DOHH2 (cell line): ENCODE results near the gene TAL1.
A peak's percentile ranks its signal among the peaks of the same experiment; 100 is the strongest.

Experiments used
- H3F3A ChIP-seq: fragments of 200-600 bp; sonication (generic), shearing (Covaris generic); 2 replicates; pipeline ENCODE4 v1.6.0; 2016; ENCODE audit warnings: antibody characterized with exemption, mild to moderate bottlenecking; ENCODE audit not compliant: control insufficient read depth, insufficient read depth
- H3K27ac ChIP-seq: fragments of 200-600 bp; sonication (generic); 2 replicates; pipeline ENCODE4 v1.5.1; 2014; ENCODE audit warnings: low read depth, mild to moderate bottlenecking, low read length, moderate library complexity
- H3K27me3 ChIP-seq: fragments of 200-600 bp; sonication (generic); 2 replicates; pipeline ENCODE4 v1.6.1; 2014; ENCODE audit warnings: mild to moderate bottlenecking, low read length, mixed read lengths; ENCODE audit not compliant: control insufficient read depth
- H3K36me3 ChIP-seq: fragments of 200-600 bp; sonication (generic); 2 replicates; pipeline ENCODE4 v1.6.1; 2014; ENCODE audit warnings: mild to moderate bottlenecking, low read length, moderate library complexity, mixed read lengths; ENCODE audit not compliant: control insufficient read depth
- H3K4me1 ChIP-seq: fragments of 200-600 bp; sonication (generic); 2 replicates; pipeline ENCODE4 v1.6.1; 2014; ENCODE audit warnings: mild to moderate bottlenecking, low read length, mixed read lengths; ENCODE audit not compliant: control insufficient read depth
- H3K4me2 ChIP-seq: fragments of 200-600 bp; sonication (generic); 2 replicates; pipeline ENCODE4 v1.6.0; 2014; ENCODE audit warnings: mild to moderate bottlenecking, low read length, moderate library complexity
- H3K4me3 ChIP-seq: fragments of 200-600 bp; sonication (generic); 2 replicates; pipeline ENCODE4 v1.5.1; 2014; ENCODE audit warnings: mild to moderate bottlenecking, low read length, mixed read lengths
- H3K79me2 ChIP-seq: fragments of 200-600 bp; sonication (generic); 2 replicates; pipeline ENCODE4 v1.6.1; 2014; ENCODE audit warnings: mild to moderate bottlenecking, low read length, mixed read lengths; ENCODE audit not compliant: control insufficient read depth
- H3K9me2 ChIP-seq: fragments of 200-600 bp; sonication (generic); replicated peaks from 2 replicates; pipeline ENCODE4 v1.6.1; 2014; ENCODE audit warnings: mild to moderate bottlenecking, low read length, mixed read lengths; ENCODE audit not compliant: control insufficient read depth
- H3K9me3 ChIP-seq: fragments of 200-600 bp; sonication (generic); 2 replicates; pipeline ENCODE4 v1.6.1; 2014; ENCODE audit warnings: antibody characterized with exemption, low read length, mixed read lengths; ENCODE audit not compliant: control insufficient read depth, insufficient read depth
- H4K20me1 ChIP-seq: fragments of 200-600 bp; sonication (generic); 2 replicates; pipeline ENCODE4 v1.6.0; 2014; ENCODE audit warnings: low read depth, mild to moderate bottlenecking, antibody characterized with exemption, low read length, moderate library complexity; ENCODE audit not compliant: control insufficient read depth, insufficient read depth
- EZH2phosphoT487 ChIP-seq: fragments of 200-600 bp; sonication (generic); IDR thresholded peaks from 2 replicates; pipeline ENCODE4 v1.6.1; 2017; ENCODE audit warnings: borderline replicate concordance, mild to moderate bottlenecking, antibody characterized with exemption, low read length, moderate library complexity, mixed read lengths
- TF ChIP-seq, protein P1 (sequence below): fragments of 200-600 bp; sonication (generic); IDR thresholded peaks from one replicate; pipeline ENCODE4 v1.5.1; 2014; ENCODE audit warnings: antibody characterized with exemption, mild to moderate bottlenecking, low read depth, low read length; ENCODE audit not compliant: poor library complexity, severe bottlenecking

Gene TAL1

DNA sequence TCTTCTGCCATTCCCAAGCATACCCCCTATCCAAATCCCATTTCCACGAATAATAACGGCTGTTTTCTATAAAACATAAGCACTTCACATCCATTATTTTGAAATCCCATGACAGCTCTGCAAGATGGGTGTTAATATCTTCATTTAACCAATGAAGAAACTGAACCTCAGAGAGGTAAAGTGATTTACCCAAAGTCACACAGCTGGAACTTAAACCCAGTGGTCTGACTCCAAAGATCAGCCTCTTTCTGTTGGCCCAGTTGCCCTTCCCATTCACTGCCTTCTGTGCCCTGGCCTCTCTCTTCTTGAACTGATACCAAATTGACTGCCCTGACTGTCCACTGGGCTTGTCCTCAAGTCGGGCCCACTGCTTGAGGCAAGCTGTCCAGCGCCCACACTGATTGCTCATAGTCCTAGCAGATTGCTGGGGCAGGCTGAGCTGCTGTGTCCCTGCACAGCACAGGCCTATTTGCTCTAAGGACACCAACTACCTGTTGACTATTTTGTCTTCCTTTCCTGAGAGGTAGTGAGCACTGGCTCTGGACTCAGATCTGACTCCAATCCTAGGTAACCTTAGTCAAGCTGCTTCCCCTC is 19.3 kb downstream of the TAL1 start:
- Histone ChIP-seq H3K4me3 (no peak overlapping the region), H4K20me1 (no peaks in the 10 kb centered on the region), H3K4me2 (no peak overlapping the region), H3K4me1 (peaks cover 13% of the 10 kb centered on the region), H3K9me2 (no peaks in the 10 kb centered on the region), H3F3A (no peaks in the 10 kb centered on the region), H3K36me3 (no peaks in the 10 kb centered on the region), H3K79me2 (no peaks in the 10 kb centered on the region), H3K27me3 (no peaks in the 10 kb centered on the region), H3K27ac (no peak overlapping the region), H3K9me3 (no peaks in the 10 kb centered on the region)
- TF ChIP-seq EZH2phosphoT487, result no peak
- TF ChIP-seq, protein P1, sequence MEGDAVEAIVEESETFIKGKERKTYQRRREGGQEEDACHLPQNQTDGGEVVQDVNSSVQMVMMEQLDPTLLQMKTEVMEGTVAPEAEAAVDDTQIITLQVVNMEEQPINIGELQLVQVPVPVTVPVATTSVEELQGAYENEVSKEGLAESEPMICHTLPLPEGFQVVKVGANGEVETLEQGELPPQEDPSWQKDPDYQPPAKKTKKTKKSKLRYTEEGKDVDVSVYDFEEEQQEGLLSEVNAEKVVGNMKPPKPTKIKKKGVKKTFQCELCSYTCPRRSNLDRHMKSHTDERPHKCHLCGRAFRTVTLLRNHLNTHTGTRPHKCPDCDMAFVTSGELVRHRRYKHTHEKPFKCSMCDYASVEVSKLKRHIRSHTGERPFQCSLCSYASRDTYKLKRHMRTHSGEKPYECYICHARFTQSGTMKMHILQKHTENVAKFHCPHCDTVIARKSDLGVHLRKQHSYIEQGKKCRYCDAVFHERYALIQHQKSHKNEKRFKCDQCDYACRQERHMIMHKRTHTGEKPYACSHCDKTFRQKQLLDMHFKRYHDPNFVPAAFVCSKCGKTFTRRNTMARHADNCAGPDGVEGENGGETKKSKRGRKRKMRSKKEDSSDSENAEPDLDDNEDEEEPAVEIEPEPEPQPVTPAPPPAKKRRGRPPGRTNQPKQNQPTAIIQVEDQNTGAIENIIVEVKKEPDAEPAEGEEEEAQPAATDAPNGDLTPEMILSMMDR, result no peak

- Histone ChIP-seq H3K4me1 (peaks cover 13% of the 10 kb centered on the region), H3K36me3 (no peaks in the 10 kb centered on the region), H3K4me2 (peak overlapping the region; percentile 40), H4K20me1 (no peaks in the 10 kb centered on the region), H3K27ac (no peak overlapping the region), H3K9me3 (no peaks in the 10 kb centered on the region), H3K9me2 (no peaks in the 10 kb centered on the region), H3K27me3 (no peaks in the 10 kb centered on the region), H3K79me2 (no peaks in the 10 kb centered on the region), H3F3A (no peaks in the 10 kb centered on the region), H3K4me3 (peak overlapping the region; percentile 25; the same call in 1 of the 2 replicates)
- TF ChIP-seq, protein P1, result no peak
- TF ChIP-seq EZH2phosphoT487, result no peak
Measured at GRCh38 chr1:47211796-47212269, 20.2 kb downstream of the TAL1 start.

DNA sequence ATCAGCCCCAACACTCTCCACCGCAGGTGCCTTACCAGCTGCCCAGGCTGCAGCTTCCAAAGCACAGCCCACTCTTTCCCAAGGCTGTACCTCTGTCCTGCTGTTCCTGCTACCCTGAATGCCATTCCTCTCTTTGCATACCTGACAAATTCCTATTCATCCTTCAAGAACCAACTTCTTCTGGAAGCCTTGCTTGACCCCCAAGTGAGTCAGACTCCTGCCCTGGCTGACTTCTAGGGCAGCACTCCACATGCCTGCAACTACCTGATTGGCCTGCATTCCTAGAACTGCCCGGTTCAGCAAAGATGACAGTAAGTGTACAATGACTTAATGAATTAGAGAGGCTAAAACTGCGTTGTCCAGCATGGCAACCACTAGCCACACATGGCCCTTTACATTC is 21.4 kb downstream of the TAL1 start:
- Histone ChIP-seq H4K20me1 (no peaks in the 10 kb centered on the region), H3K4me3 (no peak overlapping the region), H3K4me2 (no peak overlapping the region), H3K9me2 (no peaks in the 10 kb centered on the region), H3F3A (no peaks in the 10 kb centered on the region), H3K27ac (no peak overlapping the region), H3K27me3 (no peaks in the 10 kb centered on the region), H3K4me1 (peaks cover 13% of the 10 kb centered on the region), H3K36me3 (no peaks in the 10 kb centered on the region), H3K79me2 (no peaks in the 10 kb centered on the region), H3K9me3 (no peaks in the 10 kb centered on the region)
- no peak for TF ChIP-seq EZH2phosphoT487
- TF ChIP-seq, protein P1, result no peak
